Measurements from ENCODE around the gene CUL3.

The CUL3 gene

GRCh38 chr2:224579411-224579810 lies 5.8 kb downstream of the CUL3 start:
- no peak for DNase-seq

- DNase-seq: no peak
Measured at GRCh38 chr2:224577541-224577940, 7.6 kb downstream of the CUL3 start.

- DNase-seq: no peak
Measured at GRCh38 chr2:224576088-224576715, 9.0 kb downstream of the CUL3 start.

GRCh38 chr2:224574423-224575084 lies 10.6 kb downstream of the CUL3 start:
- no peak for DNase-seq

GRCh38 chr2:224573724-224574123 lies 11.4 kb downstream of the CUL3 start:
- no peak for DNase-seq

- peak in 1 of 2 experiments; percentile 1 for DNase-seq
Measured at GRCh38 chr2:224572338-224572737, 12.8 kb downstream of the CUL3 start.

- no peak for DNase-seq
Measured at GRCh38 chr2:224570328-224570993, 14.7 kb downstream of the CUL3 start.

GRCh38 chr2:224569654-224570053 lies 15.5 kb downstream of the CUL3 start:
- DNase-seq: no peak

GRCh38 chr2:224565452-224566035 lies 19.6 kb downstream of the CUL3 start:
- no peak for DNase-seq

- DNase-seq: no peak
Measured at GRCh38 chr2:224563537-224563936, 21.6 kb downstream of the CUL3 start.

GRCh38 chr2:224562831-224563230 lies 22.3 kb downstream of the CUL3 start:
- no peak for DNase-seq

- no peak for DNase-seq
Measured at GRCh38 chr2:224561234-224562005, 23.7 kb downstream of the CUL3 start.

GRCh38 chr2:224560549-224560948 lies 24.6 kb downstream of the CUL3 start:
- DNase-seq: no peak

- DNase-seq: no peak
Measured at GRCh38 chr2:224557610-224558009, 27.6 kb downstream of the CUL3 start.

- DNase-seq: no peak
Measured at GRCh38 chr2:224556381-224556780, 28.8 kb downstream of the CUL3 start.

- DNase-seq: no peak
Measured at GRCh38 chr2:224555823-224556366, 29.3 kb downstream of the CUL3 start.

- no peak for DNase-seq
Measured at GRCh38 chr2:224552771-224553170, 32.4 kb downstream of the CUL3 start.

GRCh38 chr2:224551693-224552092 lies 33.5 kb downstream of the CUL3 start:
- DNase-seq: no peak

GRCh38 chr2:224546926-224547325 lies 38.2 kb downstream of the CUL3 start:
- DNase-seq: no peak

- DNase-seq: no peak
Measured at GRCh38 chr2:224545884-224546644, 39.1 kb downstream of the CUL3 start.

- DNase-seq: no peak
Measured at GRCh38 chr2:224543939-224544338, 41.2 kb downstream of the CUL3 start.

- no peak for DNase-seq
Measured at GRCh38 chr2:224538561-224539138, 46.5 kb downstream of the CUL3 start.
